Peyer's patch (tissue), 4 donors: Measurements from ENCODE around the gene ASCL5.

Source experiments
- CTCF ChIP-seq, 6 experiments: fragments of 450-650 bp in 4 of 6; fragments of 200-600 bp in 2 of 6; sonication (generic) in 1 of 6; IDR thresholded peaks; one replicate each; pipeline ENCODE4 v1.5.1; 2017 to 2019; ENCODE audit warnings: antibody characterized with exemption in 6 of 6, mild to moderate bottlenecking in 3 of 6, moderate library complexity in 1 of 6
- POLR2A ChIP-seq, 2 donors: fragments of 450-650 bp; IDR thresholded peaks; one replicate each; pipeline ENCODE4 v1.5.1; 2017; ENCODE audit warnings: antibody characterized with exemption in 2 of 2, mild to moderate bottlenecking in 2 of 2, moderate library complexity in 2 of 2

- TF ChIP-seq CTCF (IDR thresholded peaks at IDR 0.05): no peak
- no peak for TF ChIP-seq POLR2A (IDR thresholded peaks at IDR 0.05)
These were observed 13.9 kb upstream of the ASCL5 start for GRCh38 chr1:201140941-201141260.
